Neutrophil (primary cell): ENCODE data around the gene AP5M1.
"Not testable (repeated sequence)": the region's sequence is repeated elsewhere in the genome, so short reads cannot be mapped to it uniquely, and the experiment has no call there.

Experiments
- H3K27ac ChIP-seq: fragments of 200-600 bp; sonication (generic); 2 replicates; pipeline ENCODE4 v1.5.1; 2016; ENCODE audit warnings: mild to moderate bottlenecking, moderate library complexity
- H3K27me3 ChIP-seq: fragments of 200-600 bp; sonication (generic); 2 replicates; pipeline ENCODE4 v1.6.0; 2016; ENCODE audit warnings: mild to moderate bottlenecking
- H3K36me3 ChIP-seq: fragments of 200-600 bp; sonication (generic); 2 replicates; pipeline ENCODE4 v1.5.1; 2017
- H3K4me1 ChIP-seq, 2 experiments: fragments of 200-600 bp in 1 of 2; sonication (generic) in 1 of 2; 1 replicate in 1 of 2; 2 replicates in 1 of 2; pipeline versions ENCODE4 v1.5.1 to v1.6.1; 2013 to 2016; ENCODE audit warnings: low read depth in 1 of 2, low read length in 1 of 2, mild to moderate bottlenecking in 1 of 2, moderate library complexity in 1 of 2; ENCODE audit not compliant: control insufficient read depth in 1 of 2, insufficient read depth in 1 of 2
- H3K4me3 ChIP-seq, 2 experiments: fragments of 200-600 bp in 1 of 2; sonication (generic) in 1 of 2; 1 replicate in 1 of 2; 2 replicates in 1 of 2; pipeline ENCODE4 v1.5.1; 2013 to 2016; ENCODE audit warnings: low read depth in 1 of 2, low read length in 1 of 2, mild to moderate bottlenecking in 1 of 2, moderate library complexity in 1 of 2
- H3K9me3 ChIP-seq: fragments of 200-600 bp; sonication (generic); 2 replicates; pipeline ENCODE4 v1.5.1; 2016
- TF ChIP-seq, protein P1 (sequence below): fragments of 200-600 bp; sonication (generic); IDR thresholded peaks from 2 replicates; pipeline ENCODE4 v1.5.1; 2016; ENCODE audit warnings: antibody characterized with exemption

AP5M1 gene

DNA sequence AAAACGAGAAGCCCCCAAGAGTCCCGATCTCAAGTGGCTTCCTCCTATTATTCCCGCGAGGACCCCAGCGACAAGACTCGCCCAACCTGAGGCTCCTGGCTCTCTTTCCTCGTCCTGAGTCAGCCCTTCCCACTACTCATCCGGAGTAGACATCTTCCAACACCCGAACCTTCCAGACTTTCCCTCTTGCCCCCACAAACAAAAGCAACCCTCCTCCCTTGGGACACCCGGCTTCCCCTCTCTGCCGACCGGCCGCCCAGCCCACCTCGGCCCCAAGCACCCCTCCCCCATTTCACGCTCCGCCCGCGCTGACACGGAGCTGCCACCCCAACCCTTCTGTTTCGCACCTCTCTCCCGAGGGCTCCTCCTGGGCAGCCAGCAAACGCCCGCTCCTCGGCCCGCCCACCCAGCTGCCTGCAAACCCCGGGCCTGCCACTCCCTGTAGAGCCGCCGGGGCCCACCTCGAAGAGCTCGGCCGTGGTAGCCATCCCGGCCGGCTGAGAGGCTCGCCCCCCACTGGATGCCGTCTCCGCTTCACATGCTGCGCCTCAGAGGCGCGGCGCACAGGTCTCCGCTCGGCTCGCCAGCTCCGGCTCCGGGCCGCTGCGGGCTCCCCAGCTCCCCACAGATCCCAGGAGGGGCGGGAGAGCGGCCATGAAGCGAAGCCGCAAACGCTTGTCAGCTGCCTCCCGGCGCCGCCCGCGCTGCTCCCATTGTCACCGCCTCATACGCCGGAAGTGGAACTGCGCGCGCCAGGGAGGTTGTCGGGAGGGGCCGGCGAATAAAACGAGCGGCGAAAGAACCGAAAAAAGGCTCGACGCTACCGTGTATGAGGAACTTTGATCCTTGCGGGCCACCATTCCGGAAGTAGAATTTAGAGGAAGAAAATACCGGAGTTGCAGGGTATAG is at the start of gene AP5M1, which contains the start of gene EXOC5:
Gene AP5M1, plus strand, starts transcription at position 811 of the 909 bp plus-strand sequence. CDS start 344 bp downstream, outside the sequence.
Gene EXOC5, minus strand, starts transcription at position 745 of the 909 bp plus-strand sequence. Its CDS starts 257 bp downstream, at position 488.
- H3K9me3 ChIP-seq = no peaks in the 10 kb centered on the region
- H3K27me3 ChIP-seq = no peaks in the 10 kb centered on the region
- TF ChIP-seq, protein P1, sequence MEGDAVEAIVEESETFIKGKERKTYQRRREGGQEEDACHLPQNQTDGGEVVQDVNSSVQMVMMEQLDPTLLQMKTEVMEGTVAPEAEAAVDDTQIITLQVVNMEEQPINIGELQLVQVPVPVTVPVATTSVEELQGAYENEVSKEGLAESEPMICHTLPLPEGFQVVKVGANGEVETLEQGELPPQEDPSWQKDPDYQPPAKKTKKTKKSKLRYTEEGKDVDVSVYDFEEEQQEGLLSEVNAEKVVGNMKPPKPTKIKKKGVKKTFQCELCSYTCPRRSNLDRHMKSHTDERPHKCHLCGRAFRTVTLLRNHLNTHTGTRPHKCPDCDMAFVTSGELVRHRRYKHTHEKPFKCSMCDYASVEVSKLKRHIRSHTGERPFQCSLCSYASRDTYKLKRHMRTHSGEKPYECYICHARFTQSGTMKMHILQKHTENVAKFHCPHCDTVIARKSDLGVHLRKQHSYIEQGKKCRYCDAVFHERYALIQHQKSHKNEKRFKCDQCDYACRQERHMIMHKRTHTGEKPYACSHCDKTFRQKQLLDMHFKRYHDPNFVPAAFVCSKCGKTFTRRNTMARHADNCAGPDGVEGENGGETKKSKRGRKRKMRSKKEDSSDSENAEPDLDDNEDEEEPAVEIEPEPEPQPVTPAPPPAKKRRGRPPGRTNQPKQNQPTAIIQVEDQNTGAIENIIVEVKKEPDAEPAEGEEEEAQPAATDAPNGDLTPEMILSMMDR = peak; percentile 16
- H3K4me1 ChIP-seq = peaks cover 35% of the 10 kb centered on the region in 2 experiments
- peak within 1 kb of the TSS; percentile 97 for H3K27ac ChIP-seq
- peak within 1 kb of the TSS; percentile 63 to 97 for H3K4me3 ChIP-seq
- H3K36me3 ChIP-seq = no peaks in the 10 kb centered on the region

- Histone ChIP-seq H3K9me3 (no peaks in the 10 kb centered on the region), H3K36me3 (peaks cover 33% of the 10 kb centered on the region)
Observed at GRCh38 chr14:57221931-57222330, 46.8 kb upstream of the AP5M1 start.

GRCh38 chr14:57227083-57227482 is 41.7 kb upstream of the AP5M1 start:
- H3K9me3 ChIP-seq = no peaks in the 10 kb centered on the region
- no peak overlapping the region for H3K4me3 ChIP-seq
- peaks cover 3 to 11% of the 10 kb centered on the region in 2 experiments for H3K4me1 ChIP-seq
- H3K27ac ChIP-seq = no peak overlapping the region
- H3K36me3 ChIP-seq = peaks cover 41% of the 10 kb centered on the region
- TF ChIP-seq, protein P1 = no peak
- H3K27me3 ChIP-seq = no peaks in the 10 kb centered on the region

More at GRCh38 chr14:57221931-57222330, 46.8 kb upstream of the AP5M1 start:
- Histone ChIP-seq H3K27ac (no peak overlapping the region), H3K4me3 (no peak overlapping the region), H3K4me1 (peaks cover 0 to under 1% of the 10 kb centered on the region in 2 experiments), H3K27me3 (no peaks in the 10 kb centered on the region)
- TF ChIP-seq, protein P1 = no peak

DNA sequence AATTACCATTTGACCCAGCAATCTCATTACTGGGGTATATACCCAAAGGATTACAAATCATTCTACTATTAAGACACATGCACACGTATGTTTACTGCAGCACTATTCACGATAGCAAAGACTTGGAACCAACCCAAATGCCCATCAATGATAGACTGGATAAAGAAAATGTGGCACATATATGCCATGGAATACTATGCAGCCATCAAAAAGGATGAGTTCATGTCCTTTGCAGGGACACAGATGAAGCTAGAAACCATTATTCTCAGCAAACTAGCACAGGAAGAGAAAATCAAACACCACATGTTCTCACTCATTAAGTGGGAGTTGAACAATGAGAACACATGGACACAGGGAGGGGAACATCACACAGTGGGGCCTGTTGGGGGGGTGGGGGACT is 40.5 kb upstream of the AP5M1 start:
- H3K4me3 ChIP-seq, H3K9me3 ChIP-seq, H3K27ac ChIP-seq, H3K27me3 ChIP-seq: not testable (repeated sequence)
- Histone ChIP-seq H3K36me3 (peaks cover 37% of the 10 kb centered on the region), H3K4me1 (peaks cover 6 to 15% of the 10 kb centered on the region in 2 experiments)

DNA sequence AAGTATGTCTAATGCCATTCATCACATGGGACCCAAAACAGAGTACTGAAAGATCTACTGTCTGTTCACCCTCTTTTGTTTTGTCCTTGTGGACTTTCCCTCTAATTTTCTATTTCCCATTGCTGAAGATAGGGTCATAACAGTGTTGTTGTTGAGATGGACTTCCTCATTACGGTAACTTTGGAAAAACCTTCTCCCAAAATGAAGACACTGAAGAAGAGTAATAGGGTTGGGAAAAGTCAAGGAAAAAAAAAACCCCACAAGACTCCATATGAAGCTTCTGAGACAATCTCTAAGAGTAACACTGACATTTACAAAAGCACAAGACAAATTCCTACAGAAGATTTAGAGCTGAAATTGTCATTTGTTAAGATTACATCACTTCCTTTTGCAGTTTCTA is 36.8 kb upstream of the AP5M1 start:
- H3K4me1 ChIP-seq = peaks cover 6 to 13% of the 10 kb centered on the region in 2 experiments
- H3K36me3 ChIP-seq = peaks cover 54% of the 10 kb centered on the region

GRCh38 chr14:57240115-57240514 is 28.7 kb upstream of the AP5M1 start:
- not testable (repeated sequence) for H3K9me3 ChIP-seq, H3K4me3 ChIP-seq, H3K27ac ChIP-seq, H3K4me1 ChIP-seq, H3K27me3 ChIP-seq
- peaks cover 20% of the 10 kb centered on the region for H3K36me3 ChIP-seq

More for the DNA sequence above, 36.8 kb upstream of the AP5M1 start:
- H3K27ac ChIP-seq = peak overlapping the region; percentile 63
- H3K9me3 ChIP-seq = no peaks in the 10 kb centered on the region
- TF ChIP-seq, protein P1 = no peak
- no peak overlapping the region for H3K4me3 ChIP-seq
- no peaks in the 10 kb centered on the region for H3K27me3 ChIP-seq
